Activated naive CD4-positive, alpha-beta T cell treated with Interleukin-2 at 50 U/mL for 16 hours (primary cell): ENCODE data around the gene PCDH15.

Experiments
- DNase-seq: peaks from one replicate; pipeline ENCODE4 v3.0.0-alpha.2; 2020

Gene PCDH15

GRCh38 chr10:53839440-53840039 is 961.5 kb downstream of the PCDH15 start:
- no peak for DNase-seq

GRCh38 chr10:53836638-53837037 is 964.4 kb downstream of the PCDH15 start:
- DNase-seq, result no peak

- no peak for DNase-seq
These were observed 967.1 kb downstream of the PCDH15 start for GRCh38 chr10:53833908-53834307.

- DNase-seq, result no peak
These were observed 973.8 kb downstream of the PCDH15 start for GRCh38 chr10:53827261-53827660.

- DNase-seq, result no peak
These were observed 992.2 kb downstream of the PCDH15 start for GRCh38 chr10:53808677-53809372.

GRCh38 chr10:53786236-53786900 is 1014.7 kb downstream of the PCDH15 start:
- no peak for DNase-seq

- DNase-seq, result no peak
These were observed 1029.3 kb downstream of the PCDH15 start for GRCh38 chr10:53771701-53772100.

- DNase-seq, result no peak
These were observed 1030.1 kb downstream of the PCDH15 start for GRCh38 chr10:53770903-53771302.

- DNase-seq, result no peak
These were observed 1035.7 kb downstream of the PCDH15 start for GRCh38 chr10:53765311-53765710.

GRCh38 chr10:53754596-53755250 is 1046.3 kb downstream of the PCDH15 start:
- DNase-seq, result no peak
